Stimulated activated naive CD8-positive, alpha-beta T cell treated with anti-CD3 and anti-CD28 coated beads, Interleukin-15, Interleukin-2, amounts not matched to agents 100 U/mL and 50 U/mL, for 24 hours (primary cell): ENCODE measurements around the gene TECRL.

Source experiments
- ATAC-seq: fragments of 150-1000 bp; cut with Tn5 transposase; one replicate; pipeline ENCODE4 v1.10.0; 2021
- DNase-seq: peaks from one replicate; pipeline ENCODE4 v3.0.0; 2021

The TECRL gene, protein sequence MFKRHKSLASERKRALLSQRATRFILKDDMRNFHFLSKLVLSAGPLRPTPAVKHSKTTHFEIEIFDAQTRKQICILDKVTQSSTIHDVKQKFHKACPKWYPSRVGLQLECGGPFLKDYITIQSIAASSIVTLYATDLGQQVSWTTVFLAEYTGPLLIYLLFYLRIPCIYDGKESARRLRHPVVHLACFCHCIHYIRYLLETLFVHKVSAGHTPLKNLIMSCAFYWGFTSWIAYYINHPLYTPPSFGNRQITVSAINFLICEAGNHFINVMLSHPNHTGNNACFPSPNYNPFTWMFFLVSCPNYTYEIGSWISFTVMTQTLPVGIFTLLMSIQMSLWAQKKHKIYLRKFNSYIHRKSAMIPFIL

GRCh38 chr4:64409300-64409699 lies at the start of gene TECRL:
Gene TECRL (minus strand): TSS chr4:64409450. CDS start chr4:64409351, 99 bp downstream.
- no peak for ATAC-seq
- no peak for DNase-seq

- DNase-seq (no peak), ATAC-seq (no peak)
Measured at GRCh38 chr4:64432674-64433073, 23.4 kb upstream of the TECRL start.

DNA sequence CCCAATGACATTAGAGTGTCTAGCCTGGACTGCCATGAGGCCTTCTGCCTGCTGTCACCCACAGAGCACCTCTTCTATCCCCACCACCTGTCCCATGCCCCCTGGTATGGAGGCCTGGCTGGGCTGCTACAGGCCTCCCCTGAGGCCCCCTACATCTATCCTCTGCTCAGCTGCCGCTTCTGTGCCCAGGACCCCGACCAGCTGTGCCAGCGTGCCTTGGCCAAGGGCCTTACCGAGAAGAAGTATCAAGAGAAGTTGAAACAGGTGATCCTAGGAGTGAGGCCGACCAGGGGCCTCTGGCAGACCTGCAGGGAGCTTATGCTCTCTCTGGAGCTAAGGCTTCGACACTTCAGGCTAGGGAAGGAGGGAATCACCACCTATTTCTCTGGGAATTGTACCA lies 21.7 kb upstream of the TECRL start:
- ATAC-seq (no peak), DNase-seq (no peak)

GRCh38 chr4:64417974-64418373 lies 8.7 kb upstream of the TECRL start:
- ATAC-seq: no peak
- DNase-seq: no peak

DNA sequence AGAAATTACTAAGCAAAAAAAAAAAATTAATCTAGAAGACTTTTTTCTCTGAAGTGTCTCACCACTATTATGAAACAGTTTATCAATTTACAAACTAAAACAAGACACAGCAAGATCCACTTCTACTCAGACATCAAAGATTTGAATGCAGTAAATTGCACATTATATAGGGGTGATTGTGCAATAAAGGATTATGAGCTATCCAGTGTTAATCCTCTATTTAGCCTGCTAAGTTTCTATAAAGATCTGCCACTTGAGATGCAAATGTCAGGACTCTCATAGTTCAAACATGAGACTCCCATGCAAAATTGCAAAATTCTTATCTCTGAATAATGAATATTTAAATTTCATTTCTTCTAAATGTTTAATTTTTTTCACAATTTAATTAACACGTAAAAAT lies 2.2 kb downstream of the TECRL start:
- ATAC-seq (no peak), DNase-seq (no peak)

- ATAC-seq (no peak), DNase-seq (no peak)
Measured at GRCh38 chr4:64405761-64406160, 3.5 kb downstream of the TECRL start.

DNA sequence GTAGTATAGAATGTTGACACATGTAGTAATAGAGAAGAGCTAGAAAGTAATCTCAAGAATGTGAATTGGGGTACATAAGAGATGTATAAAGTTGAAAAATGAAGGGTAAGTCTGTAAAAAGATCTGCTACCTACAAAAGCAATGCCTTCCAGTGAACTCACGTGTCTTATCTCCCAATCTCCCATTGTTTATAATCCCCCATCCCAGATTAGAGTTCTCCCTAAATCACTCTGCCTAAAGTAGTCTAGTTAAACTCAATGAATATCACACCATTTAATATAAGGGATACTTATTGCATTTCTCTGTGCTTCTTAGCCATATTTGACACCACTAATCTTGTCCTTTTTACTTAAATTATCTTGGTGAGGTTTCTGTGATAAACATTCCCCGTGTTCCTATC lies 6.6 kb downstream of the TECRL start:
- ATAC-seq: no peak
- no peak for DNase-seq

DNA sequence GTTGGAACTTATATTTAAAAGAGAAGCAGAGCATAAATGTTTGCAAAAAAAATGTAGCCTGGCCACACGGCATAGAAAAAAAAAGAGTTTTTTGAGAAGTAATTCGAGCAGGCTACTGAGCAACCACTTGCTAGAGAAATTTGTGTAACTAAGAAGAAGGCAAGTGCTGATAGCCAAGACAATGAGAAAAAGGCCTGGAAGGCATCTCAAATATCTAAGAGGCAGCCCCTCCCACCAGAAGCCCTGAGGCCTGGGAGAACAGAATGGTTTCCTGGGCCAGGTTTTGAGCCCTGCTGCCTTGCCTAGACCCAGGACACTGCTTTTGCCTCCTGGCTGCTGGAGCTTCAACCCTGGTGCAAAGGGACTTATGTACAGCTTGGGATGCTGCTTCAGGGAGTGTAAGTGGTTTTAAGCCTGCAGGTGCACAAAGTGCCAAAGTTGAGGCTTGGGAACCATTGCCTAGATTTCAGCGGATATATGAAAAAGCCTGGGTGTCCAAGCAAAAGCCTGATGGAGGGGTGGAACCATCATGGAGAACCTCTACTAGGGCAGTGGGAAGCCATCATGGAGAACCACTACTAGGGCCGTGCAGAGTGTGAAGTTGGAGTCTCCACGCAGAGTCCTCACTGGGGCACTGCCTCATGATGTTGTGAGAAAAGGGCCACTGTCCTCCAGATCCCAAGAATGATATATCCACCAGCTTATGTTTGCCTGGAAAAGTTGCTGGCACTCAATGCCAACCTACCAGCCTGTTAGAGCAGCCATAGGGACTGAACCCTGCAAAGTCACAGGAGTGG lies 9.7 kb downstream of the TECRL start:
- ATAC-seq (no peak), DNase-seq (no peak)

- no peak for ATAC-seq
Measured at GRCh38 chr4:64394469-64394868, 14.8 kb downstream of the TECRL start.

GRCh38 chr4:64388252-64388651 lies 21.0 kb downstream of the TECRL start:
- no peak for DNase-seq
- no peak for ATAC-seq

More at GRCh38 chr4:64394469-64394868, 14.8 kb downstream of the TECRL start:
- DNase-seq: no peak

- DNase-seq (no peak), ATAC-seq (no peak)
Measured at GRCh38 chr4:64385220-64385619, 24.0 kb downstream of the TECRL start.

DNA sequence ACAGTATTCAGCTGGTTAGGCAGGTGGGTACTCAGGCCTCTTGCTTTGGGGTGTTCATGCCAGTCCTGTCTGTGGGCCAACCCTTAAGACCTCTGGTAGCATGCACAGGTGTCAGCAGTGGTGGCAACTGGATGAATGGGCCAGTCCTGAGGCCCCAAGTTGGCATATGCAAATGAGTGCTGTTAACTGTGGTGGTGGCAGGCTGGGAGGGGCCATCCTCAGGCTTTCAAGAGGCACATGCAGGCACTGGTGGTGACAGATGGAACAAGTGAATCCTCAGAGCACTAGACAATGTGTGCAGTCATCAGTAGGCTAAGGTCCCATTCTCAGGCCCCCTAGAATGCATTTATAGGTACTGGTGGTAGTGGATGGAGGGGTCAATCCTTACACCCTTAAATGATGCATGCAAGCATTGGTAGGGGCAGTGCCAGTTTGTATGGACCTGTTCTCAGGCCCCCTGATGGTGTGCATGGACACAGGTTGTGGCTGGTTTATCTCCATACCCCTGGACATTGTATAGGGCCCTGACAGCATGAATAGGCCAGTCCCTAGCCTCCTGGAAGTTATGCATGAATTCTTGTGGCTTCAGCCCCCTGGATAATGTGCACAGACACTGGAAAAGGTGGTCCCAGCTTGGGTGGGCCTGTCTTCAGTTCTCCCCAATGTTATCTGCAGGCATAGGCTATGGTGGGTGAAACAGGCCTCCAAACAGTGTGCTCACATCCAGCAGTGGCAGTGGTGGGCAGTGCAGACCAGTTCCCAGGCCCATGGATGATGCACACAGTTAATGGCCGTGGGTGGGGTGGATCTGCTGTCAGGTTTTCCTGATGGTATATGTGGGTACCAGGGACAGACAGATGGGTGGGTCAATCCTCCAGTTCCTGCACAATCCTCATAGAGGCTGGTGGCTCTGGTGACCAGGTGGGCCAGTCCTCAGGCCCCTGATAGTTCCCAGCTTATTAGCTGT lies 24.7 kb downstream of the TECRL start:
- ATAC-seq: no peak
- DNase-seq: no peak

- ATAC-seq (no peak), DNase-seq (no peak)
Measured at GRCh38 chr4:64368741-64369140, 40.5 kb downstream of the TECRL start.

DNA sequence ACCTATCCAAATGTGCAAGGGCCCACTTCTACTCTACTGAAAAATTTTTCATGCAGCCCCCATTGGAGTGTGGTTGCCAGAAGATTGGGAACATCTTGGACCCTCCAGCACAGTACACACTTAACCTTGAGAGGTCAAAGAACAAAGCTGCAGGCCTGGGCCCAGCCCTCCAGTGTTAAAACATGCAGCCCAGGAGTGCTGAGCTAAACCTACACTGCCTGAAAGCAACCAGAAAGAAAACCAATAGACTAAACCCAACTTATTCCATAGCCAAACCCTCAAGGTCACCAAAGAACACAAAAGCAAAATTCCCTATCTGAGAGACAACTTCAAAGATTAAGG lies 47.9 kb downstream of the TECRL start:
- DNase-seq: no peak
- ATAC-seq: no peak

DNA sequence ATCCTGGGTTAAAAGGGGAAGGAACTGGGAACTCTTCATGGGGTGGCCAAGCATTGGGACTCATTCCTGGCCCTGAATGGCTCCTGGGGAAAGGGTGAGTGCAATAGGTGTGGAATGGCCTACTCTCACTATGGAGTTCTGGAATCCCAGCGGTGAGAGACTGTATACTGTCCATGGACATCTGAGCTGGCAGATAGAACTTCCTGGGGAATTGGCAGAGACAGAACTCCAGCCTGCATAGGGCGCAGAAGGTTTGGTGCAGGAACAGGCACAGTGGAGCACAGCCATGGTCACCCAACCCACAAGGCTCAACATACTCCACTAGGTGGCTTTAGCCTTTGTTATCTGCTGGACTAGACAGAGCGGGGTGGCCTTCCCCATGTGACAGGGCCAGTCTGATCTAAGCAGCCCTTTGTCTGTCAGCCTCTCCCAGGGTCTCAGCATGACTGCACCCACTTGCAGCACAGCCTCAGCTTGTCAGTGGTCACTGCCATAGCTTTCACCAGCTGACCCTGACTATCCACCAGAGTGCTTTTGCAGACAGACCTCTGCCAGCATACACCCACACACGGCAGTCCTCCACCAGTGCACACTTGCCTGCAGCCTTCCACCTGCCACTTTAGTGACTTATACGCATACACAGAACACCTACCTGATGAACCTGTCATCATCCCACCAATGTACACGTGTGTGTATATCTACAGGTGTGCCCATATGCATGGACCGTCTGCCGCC lies 48.4 kb downstream of the TECRL start:
- ATAC-seq (peak; percentile 28), DNase-seq (no peak)

GRCh38 chr4:64359489-64359888 lies 49.8 kb downstream of the TECRL start:
- no peak for ATAC-seq
- no peak for DNase-seq

GRCh38 chr4:64353904-64354303 lies 55.3 kb downstream of the TECRL start:
- DNase-seq (no peak), ATAC-seq (no peak)

- ATAC-seq: no peak
Measured at GRCh38 chr4:64341711-64342110, 67.5 kb downstream of the TECRL start.

DNA sequence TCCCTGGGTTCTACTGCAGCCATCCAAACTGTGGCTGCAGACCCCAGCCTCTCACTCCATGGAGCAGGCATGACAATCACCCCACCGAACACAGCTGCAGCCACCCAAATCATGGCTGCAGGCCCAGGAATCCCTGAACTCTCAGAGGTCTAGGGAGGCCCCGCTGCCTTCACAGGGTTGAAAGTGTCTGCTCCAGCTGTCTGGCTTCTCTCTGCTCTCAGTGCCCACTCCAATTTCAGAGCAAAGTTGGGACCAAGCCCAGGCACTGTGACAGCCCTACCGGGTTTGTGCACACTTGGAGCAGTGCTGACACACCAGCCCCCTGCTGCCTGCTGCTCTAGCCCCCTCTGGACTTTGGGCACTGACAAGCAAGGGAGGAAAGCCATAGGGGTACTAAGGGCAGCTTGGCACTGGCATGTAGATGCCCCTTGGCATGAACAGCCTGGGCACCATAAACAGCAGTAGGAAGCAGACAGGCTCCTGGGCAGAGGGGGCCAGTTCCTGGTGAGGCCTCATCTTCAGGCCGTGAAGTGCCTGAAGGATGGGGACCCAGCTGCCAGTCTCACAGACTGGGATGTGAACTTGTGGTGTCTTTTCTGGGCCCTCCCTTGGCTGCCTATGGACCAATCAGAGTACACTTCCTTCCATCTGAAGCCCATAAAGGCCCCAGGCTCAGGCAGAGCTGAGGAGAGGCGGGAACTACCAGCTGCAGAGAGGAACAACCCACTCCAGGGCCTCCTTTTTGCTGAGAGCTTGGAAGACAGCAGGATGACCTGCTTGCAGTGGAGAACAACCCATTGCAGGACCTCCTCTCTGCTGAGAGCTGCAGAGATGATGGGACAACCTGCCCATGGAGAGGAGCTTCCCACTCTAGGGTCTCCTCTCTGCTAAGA lies 68.8 kb downstream of the TECRL start:
- ATAC-seq (no peak), DNase-seq (no peak)

More at GRCh38 chr4:64341711-64342110, 67.5 kb downstream of the TECRL start:
- no peak for DNase-seq

- ATAC-seq (no peak), DNase-seq (no peak)
Measured at GRCh38 chr4:64334964-64335363, 74.3 kb downstream of the TECRL start.

DNA sequence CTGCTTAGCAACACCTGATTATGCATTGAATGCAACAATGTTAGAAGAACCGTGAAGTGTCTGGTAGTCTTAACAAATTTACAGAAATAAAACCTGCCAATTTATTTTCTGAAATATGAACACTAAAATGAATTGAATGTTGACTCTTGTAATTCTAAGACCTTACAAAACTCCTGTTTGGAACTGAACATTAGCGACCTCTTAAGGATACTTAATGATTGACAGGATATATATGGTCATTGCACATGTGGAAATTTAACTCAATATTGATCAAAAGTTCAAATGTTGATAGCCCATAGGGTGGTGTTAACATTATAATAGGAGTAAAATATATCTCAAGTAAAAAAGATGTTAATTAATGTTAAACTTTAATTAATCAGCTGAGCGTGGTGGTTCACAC lies 79.1 kb downstream of the TECRL start:
- DNase-seq (no peak), ATAC-seq (no peak)
